ENCODE results near the gene CSTB.

GRCh38 chr21:43793243-43793642, 17.1 kb upstream of the CSTB start:
- TF ChIP-seq POLR2A (IDR thresholded peaks at IDR 0.05): no peak
- no peak for TF ChIP-seq CTCF (IDR thresholded peaks at IDR 0.05)
- TF ChIP-seq POLR2AphosphoS5 (IDR thresholded peaks at IDR 0.05): no peak
- no peak for TF ChIP-seq EP300 (IDR thresholded peaks at IDR 0.05)
